NCI-H2107 treated with DMSO at 0.1 percent for 48 hours (cell line): ENCODE measurements around the gene SERPINE1.

Experiments
- DNase-seq: peaks from one replicate; lab custom pipeline; 2025; ENCODE audit not compliant: unreplicated experiment; lab: John Stamatoyannopoulos, UW

SERPINE1 gene

DNA sequence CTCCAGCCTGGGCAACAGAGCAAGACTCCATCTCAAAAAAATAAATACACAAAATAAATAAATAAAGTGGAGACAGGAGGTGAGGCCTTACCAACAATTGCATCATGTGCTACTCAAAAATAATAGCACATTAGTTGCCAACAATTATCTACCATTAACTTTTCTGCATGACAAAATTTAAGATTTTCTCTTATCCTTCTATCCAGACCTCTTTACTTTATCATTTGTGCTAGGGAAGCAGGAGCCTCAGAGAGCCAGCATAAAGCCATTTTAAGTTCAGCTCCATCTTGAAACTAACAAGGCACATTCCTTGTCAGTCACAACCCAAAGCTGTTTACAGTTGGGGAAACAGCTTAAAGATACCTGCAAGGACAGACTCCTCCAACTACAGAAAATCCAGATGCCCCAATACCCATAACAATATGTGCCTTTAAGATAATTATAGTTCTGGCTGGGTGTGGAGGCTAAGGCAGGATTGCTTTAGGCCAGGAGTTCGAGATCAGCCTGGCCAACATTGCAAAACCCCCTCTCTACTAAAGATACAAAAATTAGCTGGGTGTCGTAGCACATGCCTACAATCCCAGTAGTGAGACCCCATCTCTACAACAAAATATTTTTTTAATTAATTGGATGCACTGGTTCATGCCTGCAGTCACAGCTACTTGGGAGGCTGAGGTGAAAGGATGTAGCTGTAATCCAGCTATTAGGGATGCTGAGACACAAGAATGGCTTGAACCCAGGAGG is 25.2 kb downstream of the SERPINE1 start:
- no peak for DNase-seq

DNA sequence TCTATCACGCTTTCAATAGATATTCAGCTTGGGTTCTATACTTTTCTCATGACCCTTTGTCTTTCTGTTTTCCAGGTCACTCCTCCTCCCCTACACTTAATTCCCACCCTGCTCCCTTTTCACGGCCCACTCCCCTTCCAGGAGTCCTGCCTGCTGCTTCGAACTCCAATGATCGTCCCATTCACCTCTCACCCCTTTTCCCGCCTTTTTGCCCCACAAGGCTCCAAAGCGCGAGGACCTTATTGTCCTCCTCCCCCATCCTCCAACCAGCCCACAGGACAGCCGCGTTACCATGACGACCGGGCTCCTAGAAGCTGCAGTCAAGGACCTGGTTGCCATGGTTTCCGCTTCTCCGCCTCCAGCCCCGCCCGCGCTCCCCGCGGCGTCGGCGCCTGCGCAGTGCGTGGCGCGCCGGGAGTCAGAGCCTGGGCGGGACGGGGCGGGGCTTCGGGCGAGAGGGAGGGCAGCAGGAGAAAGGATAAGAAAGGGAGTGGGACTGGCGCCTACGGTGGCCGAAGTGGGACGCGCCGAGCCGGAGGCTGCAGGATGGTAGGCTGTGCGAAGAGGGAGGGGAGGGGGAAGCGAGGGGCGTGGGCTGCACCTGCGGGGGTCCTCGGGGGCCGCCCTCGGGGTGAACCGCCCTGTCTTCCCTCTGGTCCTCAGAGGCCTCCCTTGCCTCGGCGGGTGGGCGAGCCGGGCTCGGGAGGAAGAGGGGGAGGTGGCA is 27.2 kb downstream of the SERPINE1 start, which contains the start of gene AP1S1:
Gene AP1S1, plus strand, starts transcription at position 508 of the 724 bp plus-strand sequence. Its CDS starts 39 bp downstream, at position 547.
- DNase-seq = peak; percentile 85

DNA sequence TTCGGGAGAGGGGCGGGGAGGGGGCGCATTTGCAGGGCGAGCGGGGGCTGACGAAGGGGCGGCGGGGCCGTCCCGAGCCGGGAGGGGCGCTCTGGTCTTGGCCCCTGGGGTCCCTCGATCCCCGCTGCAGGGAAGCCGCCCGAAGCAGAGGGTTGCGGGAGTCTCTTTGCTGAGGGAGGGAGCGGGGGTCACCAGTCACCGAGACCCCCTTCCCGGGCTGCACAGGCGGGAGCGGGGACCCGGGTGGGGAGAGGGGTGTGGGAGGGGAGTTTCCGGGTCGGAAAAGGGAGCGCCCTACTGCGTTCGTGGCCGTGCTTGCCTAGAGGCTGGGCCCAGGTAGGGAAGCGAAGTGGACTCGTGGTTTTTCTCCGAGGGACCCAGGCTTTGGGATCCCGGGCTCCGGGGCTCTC is 27.8 kb downstream of the SERPINE1 start:
- DNase-seq = no peak

DNA sequence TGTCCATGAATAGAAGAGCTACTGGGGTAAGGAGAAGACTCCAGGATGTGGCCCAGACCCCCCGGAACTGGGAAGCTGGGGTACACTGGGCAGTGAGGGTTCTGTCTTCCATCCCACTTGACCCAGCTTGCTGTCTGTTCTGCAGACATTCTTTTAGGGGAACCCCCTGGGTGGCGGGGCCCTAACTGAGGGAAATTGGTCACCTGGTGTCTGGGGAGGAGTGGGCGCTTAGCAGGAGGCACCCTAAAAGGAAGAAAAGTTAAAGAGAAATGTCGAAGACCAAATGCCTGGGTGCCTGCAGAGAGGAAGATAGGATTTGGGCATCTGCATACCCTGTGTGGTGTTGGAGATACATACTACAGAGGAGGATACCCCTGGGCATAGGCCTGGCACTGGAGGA is 28.4 kb downstream of the SERPINE1 start:
- DNase-seq = no peak

DNA sequence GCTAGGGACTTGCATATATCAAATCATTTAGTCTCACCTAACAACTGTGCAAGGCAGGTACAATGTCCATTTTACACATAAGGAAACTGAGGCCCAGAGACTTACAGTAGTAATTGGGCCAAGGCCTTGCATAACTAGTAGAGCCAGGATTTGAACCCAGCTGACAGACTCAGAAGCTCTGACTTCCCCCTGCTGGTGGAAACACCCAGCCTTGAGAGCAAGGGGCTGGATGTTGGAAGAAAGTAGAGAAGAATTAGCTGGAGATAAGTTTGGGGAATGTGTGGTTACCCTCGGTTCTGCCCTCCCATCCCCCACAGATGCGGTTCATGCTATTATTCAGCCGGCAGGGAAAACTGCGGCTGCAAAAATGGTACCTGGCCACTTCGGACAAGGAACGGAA is 29.4 kb downstream of the SERPINE1 start:
- DNase-seq = no peak

DNA sequence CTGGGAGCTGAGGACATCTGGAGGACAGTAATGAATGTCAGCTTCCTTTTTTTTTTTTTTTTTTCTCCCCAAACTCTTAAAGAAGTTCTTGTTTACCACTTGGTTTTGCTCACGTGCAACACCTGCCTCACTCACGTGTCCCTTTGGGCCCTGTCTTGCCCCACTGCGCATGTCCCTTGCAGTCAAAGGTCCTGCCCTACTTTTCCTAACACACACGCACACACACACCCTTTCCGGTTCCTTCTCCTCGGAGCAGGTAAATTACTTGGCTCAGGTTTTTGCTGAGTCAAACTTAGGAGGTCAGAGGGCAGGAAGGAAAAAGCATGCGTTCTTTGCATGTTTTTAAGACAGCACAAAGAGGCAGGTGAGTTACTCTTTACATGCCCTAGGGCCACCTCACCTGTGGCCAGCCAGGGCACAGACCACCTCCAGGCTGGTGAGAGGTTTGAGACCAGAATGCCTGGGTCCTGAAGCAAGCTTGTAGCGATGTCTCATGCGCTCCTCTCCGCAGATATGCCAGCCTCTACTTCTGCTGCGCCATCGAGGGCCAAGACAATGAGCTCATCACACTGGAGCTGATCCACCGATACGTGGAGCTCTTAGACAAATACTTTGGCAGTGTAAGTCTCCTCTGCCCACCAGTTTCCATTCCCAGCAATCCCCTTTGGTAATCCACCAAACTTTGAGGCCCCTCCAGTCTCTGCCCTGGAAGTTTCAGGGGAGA is 30.1 kb downstream of the SERPINE1 start:
- DNase-seq = no peak

DNA sequence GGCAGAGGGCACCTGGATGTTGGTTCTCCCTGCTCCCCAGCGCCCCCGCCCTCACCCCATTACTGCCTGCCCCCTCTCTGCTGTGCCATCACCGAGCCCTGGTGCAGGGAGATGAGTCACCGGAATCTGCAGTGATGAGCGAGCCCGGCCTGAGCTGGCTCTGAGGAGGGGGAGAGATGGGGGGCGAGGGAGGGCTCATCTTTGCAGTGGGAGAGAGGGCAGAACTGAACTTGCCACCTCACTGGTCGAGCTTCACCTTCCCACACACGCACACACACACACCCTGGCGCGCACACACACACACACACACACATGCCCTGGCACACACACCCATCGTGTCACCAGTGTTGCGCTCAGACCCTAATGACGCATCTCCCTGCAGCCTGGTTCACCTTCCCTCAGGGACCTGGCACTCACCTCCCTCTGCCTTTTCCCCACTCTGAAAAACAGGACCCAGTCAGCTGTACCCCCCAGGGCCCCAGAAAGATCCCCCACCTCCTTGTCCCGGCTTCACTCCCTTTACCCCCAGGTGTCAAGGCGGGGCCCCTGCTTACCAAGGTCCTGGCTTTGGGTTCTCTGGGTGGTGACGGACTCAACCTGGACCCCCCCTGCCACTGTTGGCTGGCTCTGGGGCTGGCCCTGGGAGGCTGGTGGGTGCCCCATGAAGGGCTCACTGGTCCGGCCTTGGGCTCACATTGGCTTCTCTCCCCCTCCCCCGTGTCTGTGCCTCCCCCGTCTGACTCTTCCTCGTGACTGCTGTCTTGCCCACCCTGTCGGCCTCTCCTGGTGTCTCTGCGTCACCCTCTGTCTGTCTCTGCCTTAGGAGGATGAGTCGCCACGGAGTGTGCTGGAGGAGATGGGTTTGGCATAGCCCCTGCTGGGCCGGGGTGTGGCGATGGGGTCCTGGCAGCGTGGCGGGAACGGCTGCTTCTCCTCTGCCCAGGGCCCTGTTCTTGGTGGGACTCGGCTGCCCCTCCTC is 33.1 kb downstream of the SERPINE1 start:
- DNase-seq = no peak

DNA sequence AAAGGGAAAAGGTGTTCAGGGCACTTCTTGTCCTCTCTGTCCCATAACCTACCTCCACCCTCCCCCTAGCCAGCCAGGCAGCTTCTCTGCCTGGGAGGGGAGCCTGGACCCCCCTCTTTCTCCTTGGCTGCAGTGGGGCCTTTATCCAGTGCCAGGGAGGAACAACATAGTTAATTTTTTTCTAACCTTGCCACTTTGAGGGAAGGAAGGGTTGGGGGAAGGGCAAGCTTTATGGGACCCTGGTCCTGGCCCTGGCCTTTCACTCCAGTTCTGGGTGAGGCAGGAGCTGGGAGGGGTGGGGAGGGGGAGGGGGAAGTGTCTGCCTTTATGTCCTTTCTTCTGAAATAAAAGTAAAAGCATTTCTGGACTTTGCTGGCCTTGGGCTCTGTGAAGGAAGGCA is 34.0 kb downstream of the SERPINE1 start:
- no peak for DNase-seq

DNA sequence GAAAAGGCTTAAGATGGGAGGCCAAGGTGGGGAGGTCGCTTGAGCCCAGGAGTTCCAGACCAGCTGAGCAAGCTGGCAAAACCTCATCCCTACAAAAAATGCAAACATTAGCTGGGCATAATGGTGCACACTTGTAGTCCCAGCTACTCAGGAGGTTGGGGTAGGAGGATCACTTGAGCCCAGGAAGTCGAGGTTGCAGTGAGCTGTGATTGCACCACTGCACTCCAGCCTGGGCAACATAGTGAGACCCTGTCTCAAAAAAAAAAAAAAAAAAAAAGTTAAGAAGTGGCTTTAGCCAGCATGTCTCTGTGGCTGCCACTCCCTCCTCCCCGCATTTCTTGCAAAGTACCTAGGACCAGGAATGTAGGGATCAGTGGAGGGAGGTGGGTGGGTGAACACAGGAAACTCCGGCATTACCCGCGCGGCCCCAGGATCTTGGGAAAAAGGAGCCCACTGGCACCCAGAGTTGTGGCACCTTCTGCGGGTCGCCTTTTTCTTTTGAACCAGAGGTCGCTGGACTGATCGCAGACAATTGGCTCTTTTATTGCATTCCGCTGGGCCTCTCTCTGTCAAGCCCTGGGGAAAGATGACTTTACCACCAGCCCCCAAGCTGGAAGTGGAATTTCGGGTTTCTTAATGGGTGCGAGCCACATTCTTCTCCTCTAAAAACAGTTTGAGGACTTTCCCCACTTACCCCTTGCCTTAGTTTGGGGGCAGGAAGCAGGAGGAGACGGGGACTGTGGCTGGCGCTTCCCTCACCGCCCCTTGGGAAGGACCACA is 35.0 kb downstream of the SERPINE1 start:
- no peak for DNase-seq

DNA sequence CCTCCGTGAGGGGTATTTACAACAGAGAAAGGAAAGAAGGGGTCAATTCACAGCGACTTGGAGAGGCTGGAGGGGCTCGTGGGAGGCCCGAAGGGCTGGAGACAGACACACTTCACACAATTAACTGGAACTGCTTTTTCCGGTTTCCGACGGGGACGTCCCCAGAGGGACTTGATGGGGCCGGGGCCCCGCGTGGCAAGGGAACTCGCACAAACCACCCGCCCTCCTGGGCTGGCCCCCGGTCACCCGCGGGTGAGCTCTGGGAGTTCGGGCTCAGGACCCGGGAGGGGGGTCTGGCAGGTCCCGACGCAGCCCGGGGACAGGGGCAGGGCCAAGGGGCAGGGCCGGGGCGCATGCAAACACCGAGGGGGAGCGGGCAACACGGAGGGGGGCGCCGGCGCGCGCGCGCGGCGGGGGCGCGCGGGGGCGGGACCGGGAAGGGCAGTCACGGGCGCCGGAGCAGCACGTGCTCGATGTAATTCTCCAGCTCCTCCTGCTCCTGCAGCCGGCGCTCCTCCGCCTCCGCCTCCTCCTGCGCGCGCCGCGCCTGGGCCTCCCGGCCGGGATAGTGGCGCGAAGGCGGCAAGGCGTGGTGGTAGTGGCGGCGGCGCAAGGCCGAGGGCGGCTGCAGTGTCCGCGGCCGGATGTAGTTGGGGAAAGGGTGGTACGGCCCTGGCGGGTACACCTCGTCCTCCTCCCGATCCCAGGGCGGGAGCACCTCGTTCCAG is 35.8 kb downstream of the SERPINE1 start:
- no peak for DNase-seq

DNA sequence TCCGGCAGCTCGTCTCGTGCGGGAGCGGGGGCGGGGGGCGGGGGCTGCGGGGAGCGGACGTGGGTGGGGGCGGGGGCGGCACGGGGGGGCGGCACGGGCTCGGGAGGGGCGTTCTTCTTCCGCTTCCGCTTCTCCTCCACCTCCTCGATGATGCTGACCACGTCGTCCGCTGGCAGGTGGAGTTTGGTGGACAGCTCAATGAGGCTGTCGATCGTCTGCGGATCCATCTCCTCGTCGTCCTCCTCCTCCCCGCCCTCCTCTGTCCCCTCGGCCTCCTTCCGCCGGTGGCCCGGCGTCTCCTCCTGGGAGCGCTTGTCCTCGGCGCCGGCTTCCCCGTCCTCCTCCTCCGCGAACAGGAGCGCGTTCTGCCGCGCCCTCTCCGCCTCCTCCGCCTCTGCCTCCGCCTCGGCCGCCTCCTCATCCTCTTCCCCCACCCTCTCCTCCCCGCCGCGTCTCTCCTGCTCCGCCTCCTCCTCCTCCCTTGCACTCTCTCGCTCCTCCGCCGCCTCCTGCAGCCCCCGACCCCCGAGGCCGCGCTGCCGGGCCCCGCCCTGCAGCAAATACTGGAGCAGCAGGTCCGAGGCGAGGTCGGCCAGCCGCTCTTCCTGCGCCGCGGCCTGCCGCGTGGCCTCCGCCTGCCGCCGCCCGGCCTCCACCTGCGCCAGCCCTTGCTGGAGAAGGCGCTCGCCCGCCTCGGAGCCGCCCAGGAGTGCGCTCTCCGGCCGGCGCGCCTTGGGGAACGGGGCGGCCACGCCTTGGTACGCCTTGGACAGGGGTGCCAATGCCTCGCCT is 36.6 kb downstream of the SERPINE1 start:
- no peak for DNase-seq

DNA sequence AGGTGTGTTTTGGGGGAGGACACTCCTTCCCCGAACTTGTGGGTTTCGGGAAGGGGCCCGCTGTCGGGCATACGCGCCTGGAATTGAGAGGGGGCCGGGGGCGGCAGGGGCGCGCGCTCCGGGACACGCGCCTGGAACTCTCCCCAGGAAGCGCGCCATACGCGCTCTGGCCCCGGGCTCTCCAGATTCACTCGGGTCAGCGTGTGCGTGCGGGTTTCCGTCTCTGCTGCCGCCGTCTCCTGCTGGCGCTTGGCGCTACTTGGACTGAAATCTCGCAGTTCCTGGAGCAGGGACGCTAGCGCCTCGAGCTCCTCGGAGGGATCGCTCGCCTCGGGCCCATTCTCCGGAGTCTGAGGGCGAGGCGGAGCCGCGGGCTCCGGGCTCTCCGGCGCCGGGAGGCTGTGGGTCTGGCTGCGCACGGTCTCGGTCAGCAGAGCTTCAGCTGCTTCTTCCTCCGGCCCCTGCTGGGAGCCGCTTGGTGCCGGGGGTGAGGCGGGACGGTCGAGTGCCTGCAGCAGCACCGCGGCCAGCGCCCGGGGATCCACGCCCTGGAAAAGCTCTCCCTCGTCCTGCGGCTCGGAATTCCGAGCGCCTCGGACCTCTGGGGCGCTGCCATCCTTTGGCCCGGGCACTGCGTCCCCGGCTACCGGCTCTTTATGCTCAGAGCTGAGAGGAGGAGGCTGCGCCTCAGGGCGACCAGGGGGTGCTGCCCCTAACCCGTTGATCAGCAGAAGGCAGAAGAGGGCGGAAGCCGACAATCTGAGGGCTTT is 37.4 kb downstream of the SERPINE1 start:
- no peak for DNase-seq

DNA sequence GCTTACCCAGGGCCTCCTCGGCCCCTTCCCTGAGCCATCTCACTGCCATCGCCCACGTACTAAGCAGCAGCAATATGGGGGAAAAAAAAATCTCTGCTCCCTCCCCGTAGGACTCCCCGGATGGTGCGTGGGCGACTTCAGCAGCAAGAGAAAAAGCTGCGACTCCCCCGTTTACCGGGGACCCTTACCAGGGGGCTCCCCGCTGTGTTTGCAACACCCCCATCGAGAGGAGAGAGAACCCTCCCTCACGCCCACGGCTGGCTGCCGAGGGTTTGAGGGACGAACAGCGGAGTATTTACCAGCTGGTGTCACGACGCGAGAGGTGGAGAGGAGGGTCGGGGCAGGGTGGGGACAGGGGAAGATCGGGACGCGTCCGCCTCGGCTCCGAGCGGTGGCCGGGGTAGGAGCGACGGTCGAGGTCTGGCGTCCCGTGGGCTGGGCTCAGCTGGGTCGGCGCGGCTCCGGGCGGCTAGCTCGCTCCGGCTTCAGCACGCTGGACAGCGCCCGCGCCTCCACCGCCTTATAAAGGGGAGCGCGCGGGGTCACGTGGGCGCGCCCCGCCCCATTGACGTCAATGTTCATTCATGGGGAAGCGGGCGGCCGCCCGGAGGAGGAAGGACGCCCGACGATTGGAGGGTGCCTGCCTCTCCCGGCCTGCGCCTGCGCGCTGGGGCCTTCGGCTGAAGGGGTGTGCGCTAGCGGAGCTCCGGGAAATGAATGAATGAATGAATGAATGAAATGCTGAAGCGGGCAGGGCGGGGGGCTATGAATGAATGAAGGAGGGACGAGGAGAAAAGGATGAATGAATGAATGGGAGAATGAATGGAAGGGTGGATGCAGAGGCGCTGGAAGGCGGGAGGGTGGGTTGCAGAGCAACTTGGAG is 38.4 kb downstream of the SERPINE1 start, which contains the start of gene VGF:
Gene VGF, minus strand, starts transcription at position 495 of the 883 bp plus-strand sequence. CDS start 726 bp downstream, outside the sequence.
- peak; percentile 75 for DNase-seq

DNA sequence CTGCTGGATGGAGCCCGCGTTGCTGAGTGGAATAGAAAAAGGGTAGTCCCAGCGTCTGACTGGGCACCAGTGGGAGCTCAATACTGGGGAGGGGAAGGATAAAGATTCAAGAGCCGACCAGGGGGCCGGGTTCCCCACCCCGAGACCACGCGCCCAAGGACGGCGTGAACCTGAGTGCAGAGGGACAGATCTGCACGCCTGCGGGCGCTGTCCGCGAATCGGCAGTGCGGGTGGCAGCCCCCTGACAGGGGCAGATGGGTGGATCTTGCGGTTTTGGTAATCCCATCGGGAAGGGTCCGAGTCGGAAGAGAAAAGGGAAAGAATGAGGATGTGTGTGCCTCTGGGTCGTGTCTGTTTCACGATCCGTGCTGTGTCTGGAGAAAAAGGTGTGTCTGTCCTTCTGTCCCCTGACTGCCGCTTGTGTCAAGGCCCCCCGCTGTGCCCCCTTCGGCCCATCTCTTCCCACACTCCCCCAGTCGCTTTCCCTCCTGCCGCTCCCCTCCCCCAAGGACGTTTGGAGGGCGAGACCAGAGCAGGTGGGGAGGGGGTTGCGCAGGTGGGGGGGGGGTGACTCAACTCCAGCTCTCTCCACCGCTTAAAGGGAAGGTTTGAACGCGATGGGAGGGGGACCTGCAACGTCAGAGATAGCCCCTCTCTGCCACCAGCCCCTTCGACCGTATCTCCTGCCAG is 39.2 kb downstream of the SERPINE1 start:
- DNase-seq = no peak

DNA sequence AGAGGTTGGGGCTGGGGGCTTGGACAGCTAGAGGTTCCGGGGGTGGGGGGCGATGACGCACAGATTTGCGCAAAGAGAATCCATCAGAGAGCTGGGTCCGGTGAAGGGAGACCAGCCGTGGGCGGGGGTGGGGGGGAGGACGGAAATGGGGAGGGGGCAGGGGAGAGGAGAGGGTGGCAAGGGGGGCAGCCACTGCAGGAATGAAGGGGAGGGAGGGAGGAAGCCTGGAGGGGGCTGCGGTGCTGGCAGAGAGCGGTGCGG is 39.7 kb downstream of the SERPINE1 start:
- DNase-seq = no peak
